HuH-7 (cell line): Measurements from ENCODE around the gene TSACC.
"Not testable (repeated sequence)": the region's sequence is repeated elsewhere in the genome, so short reads cannot be mapped to it uniquely, and the experiment has no call there.

Source experiments
- DNase-seq: peaks from one replicate; pipeline ENCODE4 v3.0.0; 2011; ENCODE audit warnings: low spot score

The TSACC gene

GRCh38 chr1:156346636-156347035 is 8.3 kb downstream of the TSACC start:
- DNase-seq: no peak

GRCh38 chr1:156347331-156347730 is 9.0 kb downstream of the TSACC start:
- no peak for DNase-seq

- not testable (repeated sequence) for DNase-seq
These were observed 14.2 kb downstream of the TSACC start for GRCh38 chr1:156352481-156352880.

- no peak for DNase-seq
These were observed 18.0 kb downstream of the TSACC start for GRCh38 chr1:156356262-156356874.

GRCh38 chr1:156356875-156357534 is 18.7 kb downstream of the TSACC start:
- peak; percentile 89 for DNase-seq

GRCh38 chr1:156357977-156358376 is 19.7 kb downstream of the TSACC start:
- DNase-seq: no peak

- no peak for DNase-seq
These were observed 20.3 kb downstream of the TSACC start for GRCh38 chr1:156358641-156359040.

GRCh38 chr1:156359249-156359648 is 20.9 kb downstream of the TSACC start:
- no peak for DNase-seq

- no peak for DNase-seq
These were observed 21.6 kb downstream of the TSACC start for GRCh38 chr1:156359973-156360372.

- no peak for DNase-seq
These were observed 22.2 kb downstream of the TSACC start for GRCh38 chr1:156360534-156360933.

GRCh38 chr1:156365754-156366153 is 27.4 kb downstream of the TSACC start:
- no peak for DNase-seq

GRCh38 chr1:156366378-156367166 is 28.2 kb downstream of the TSACC start:
- DNase-seq: no peak

GRCh38 chr1:156367383-156368156 is 29.2 kb downstream of the TSACC start:
- DNase-seq: no peak

GRCh38 chr1:156368157-156368658 is 29.9 kb downstream of the TSACC start:
- no peak for DNase-seq

- DNase-seq: no peak
These were observed 30.8 kb downstream of the TSACC start, which contains the start of gene RHBG for GRCh38 chr1:156368889-156369684. TSS of gene RHBG (plus strand) at chr1:156369211. CDS start at chr1:156369250, 39 bp downstream.

GRCh38 chr1:156369685-156370286 is 31.5 kb downstream of the TSACC start:
- not testable (repeated sequence) for DNase-seq

GRCh38 chr1:156371553-156372264 is 33.4 kb downstream of the TSACC start:
- no peak for DNase-seq

GRCh38 chr1:156372265-156372586 is 33.9 kb downstream of the TSACC start:
- no peak for DNase-seq

- DNase-seq: no peak
These were observed 34.5 kb downstream of the TSACC start for GRCh38 chr1:156372876-156373275.

GRCh38 chr1:156373546-156373945 is 35.2 kb downstream of the TSACC start:
- no peak for DNase-seq
